ENCODE measurements around the gene BHLHA9.
"Not testable (repeated sequence)": the region's sequence is repeated elsewhere in the genome, so short reads cannot be mapped to it uniquely, and the experiment has no call there.

DNA sequence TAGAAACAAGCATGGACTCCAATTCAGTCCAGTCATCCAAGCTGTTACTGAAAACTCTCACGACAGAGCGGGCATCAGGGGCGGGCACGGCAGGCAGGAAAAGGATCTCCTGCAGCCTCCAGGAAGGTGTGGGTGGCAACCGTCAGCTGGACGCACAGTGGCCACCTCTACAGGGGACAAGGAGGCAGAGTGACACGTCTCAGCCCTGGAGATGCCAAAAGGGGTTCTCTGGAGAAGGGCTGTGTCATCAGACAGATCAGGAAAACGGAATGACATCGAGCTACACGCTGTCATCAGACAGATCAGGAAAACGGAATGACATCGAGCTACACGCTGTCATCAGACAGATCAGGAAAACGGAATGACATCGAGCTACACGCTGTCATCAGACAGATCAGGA, 37.6 kb downstream of the BHLHA9 start:
- TF ChIP-seq, protein P1, sequence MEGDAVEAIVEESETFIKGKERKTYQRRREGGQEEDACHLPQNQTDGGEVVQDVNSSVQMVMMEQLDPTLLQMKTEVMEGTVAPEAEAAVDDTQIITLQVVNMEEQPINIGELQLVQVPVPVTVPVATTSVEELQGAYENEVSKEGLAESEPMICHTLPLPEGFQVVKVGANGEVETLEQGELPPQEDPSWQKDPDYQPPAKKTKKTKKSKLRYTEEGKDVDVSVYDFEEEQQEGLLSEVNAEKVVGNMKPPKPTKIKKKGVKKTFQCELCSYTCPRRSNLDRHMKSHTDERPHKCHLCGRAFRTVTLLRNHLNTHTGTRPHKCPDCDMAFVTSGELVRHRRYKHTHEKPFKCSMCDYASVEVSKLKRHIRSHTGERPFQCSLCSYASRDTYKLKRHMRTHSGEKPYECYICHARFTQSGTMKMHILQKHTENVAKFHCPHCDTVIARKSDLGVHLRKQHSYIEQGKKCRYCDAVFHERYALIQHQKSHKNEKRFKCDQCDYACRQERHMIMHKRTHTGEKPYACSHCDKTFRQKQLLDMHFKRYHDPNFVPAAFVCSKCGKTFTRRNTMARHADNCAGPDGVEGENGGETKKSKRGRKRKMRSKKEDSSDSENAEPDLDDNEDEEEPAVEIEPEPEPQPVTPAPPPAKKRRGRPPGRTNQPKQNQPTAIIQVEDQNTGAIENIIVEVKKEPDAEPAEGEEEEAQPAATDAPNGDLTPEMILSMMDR (IDR thresholded peaks at IDR 0.05) = not testable (repeated sequence)
- TF ChIP-seq POLR2A (IDR thresholded peaks at IDR 0.05) = not testable (repeated sequence)
